Measurements from ENCODE around the gene SSBP3. TPM values are rescaled to one million over a fixed set of nuclear protein-coding genes. Genes with fewer than 3 reads are reported as not detected.
A peak's percentile ranks its signal among the peaks of the same experiment; 100 is the strongest.

The SSBP3 gene
- total RNA-seq, 2 donors from 2014 or later = 7.9 to 23.1 TPM

- Histone ChIP-seq H3K36me3 (replicated peaks in 1 of 2; ENCODE audit: insufficient read depth in 1 of 2, low read depth in 2 of 2) (no peaks in the 10 kb centered on the region), H3K4me1 (peaks cover 32% of the 10 kb centered on the region), H3K4me3 (no peak overlapping the region), H3K9me3 (no peaks in the 10 kb centered on the region), H3K27me3 (no peaks in the 10 kb centered on the region), H3K27ac (no peak overlapping the region)
- intact Hi-C loops (cut with DNase I) = no loop called here
- 85 to 88% methylated on average over 23 to 26 of the region's 26 CpGs for WGBS, 2 donors
- TF ChIP-seq CTCF (IDR thresholded peaks at IDR 0.05) (no peak), POLR2A (IDR thresholded peaks at IDR 0.05) (no peak)
- DNase-seq = no peak
- no peak for ATAC-seq
Measured at GRCh38 chr1:54342742-54343687, 63.2 kb downstream of the SSBP3 start.

- no peak overlapping the region for H3K27ac ChIP-seq
- no peaks in the 10 kb centered on the region for H3K27me3 ChIP-seq
- intact Hi-C loops (cut with DNase I) = no loop called here
- H3K4me3 ChIP-seq = no peak overlapping the region
- DNase-seq (no peak), ATAC-seq (peak; percentile 25)
- TF ChIP-seq CTCF (IDR thresholded peaks at IDR 0.05) = no peak
- TF ChIP-seq POLR2A (IDR thresholded peaks at IDR 0.05) = no peak
- peaks cover 25% of the 10 kb centered on the region for H3K4me1 ChIP-seq
- no peaks in the 10 kb centered on the region for H3K36me3 ChIP-seq (replicated peaks in 1 of 2; ENCODE audit: insufficient read depth in 1 of 2, low read depth in 2 of 2)
- H3K9me3 ChIP-seq = no peaks in the 10 kb centered on the region
- 44 to 90% methylated on average over 1 to 2 of the region's 2 CpGs for WGBS, 2 donors
Measured at GRCh38 chr1:54342288-54342687, 63.9 kb downstream of the SSBP3 start.

GRCh38 chr1:54341763-54342162 is 64.4 kb downstream of the SSBP3 start:
- ATAC-seq (no peak), DNase-seq (no peak)
- WGBS, 2 donors = 95 to 100% methylated on average over 9 of the region's 9 CpGs
- Histone ChIP-seq H3K27ac (no peak overlapping the region), H3K27me3 (no peaks in the 10 kb centered on the region), H3K36me3 (replicated peaks in 1 of 2; ENCODE audit: insufficient read depth in 1 of 2, low read depth in 2 of 2) (no peaks in the 10 kb centered on the region), H3K4me1 (peaks cover 25% of the 10 kb centered on the region), H3K9me3 (no peaks in the 10 kb centered on the region), H3K4me3 (no peak overlapping the region)
- intact Hi-C loops (cut with DNase I) = no loop called here
- no peak for TF ChIP-seq CTCF (IDR thresholded peaks at IDR 0.05)
- TF ChIP-seq POLR2A (IDR thresholded peaks at IDR 0.05) = no peak

- 68 to 72% methylated on average over 5 of the region's 5 CpGs for WGBS, 2 donors
- Histone ChIP-seq H3K27me3 (no peaks in the 10 kb centered on the region), H3K27ac (peak overlapping the region in 1 of 4 donors; percentile 9), H3K36me3 (replicated peaks in 1 of 2; ENCODE audit: insufficient read depth in 1 of 2, low read depth in 2 of 2) (no peaks in the 10 kb centered on the region), H3K4me3 (no peak overlapping the region), H3K9me3 (no peaks in the 10 kb centered on the region), H3K4me1 (peaks cover 25% of the 10 kb centered on the region)
- DNase-seq (no peak), ATAC-seq (no peak)
- intact Hi-C loops (cut with DNase I) = no loop called here
- TF ChIP-seq POLR2A (IDR thresholded peaks at IDR 0.05) (no peak), CTCF (IDR thresholded peaks at IDR 0.05) (no peak)
Measured at GRCh38 chr1:54340878-54341277, 65.3 kb downstream of the SSBP3 start.

Data from body of pancreas (tissue), 4 donors.